ENCODE data around the gene IL17RD. TPM values are rescaled to one million over a fixed set of nuclear protein-coding genes. Genes with fewer than 3 reads are reported as not detected.

The IL17RD gene
- total and polyA plus RNA-seq, 8 donors, result 0.25 to 10.1 (median 1.3) TPM; not detected in 1

GRCh38 chr3:57194641-57195040 is 29.5 kb upstream of the IL17RD start:
- Histone ChIP-seq H3K9me3 (no peaks in the 10 kb centered on the region), H3K4me3 (no peak overlapping the region), H3K27me3 (peaks cover 0 to 23% (median 0%) of the 10 kb centered on the region in 3 donors), H3K27ac (no peak overlapping the region), H3K4me1 (no peaks in the 10 kb centered on the region), H3K36me3 (no peaks in the 10 kb centered on the region)
- intact Hi-C loops (cut with DNase I; ENCODE audit: low total_unique reads), result no loop called here
- no peak for DNase-seq
- no peak for TF ChIP-seq POLR2AphosphoS5 (IDR thresholded peaks at IDR 0.05)
- TF ChIP-seq EP300 (IDR thresholded peaks at IDR 0.05), result no peak
- TF ChIP-seq POLR2A (IDR thresholded peaks at IDR 0.05), result no peak
- TF ChIP-seq, protein P1, sequence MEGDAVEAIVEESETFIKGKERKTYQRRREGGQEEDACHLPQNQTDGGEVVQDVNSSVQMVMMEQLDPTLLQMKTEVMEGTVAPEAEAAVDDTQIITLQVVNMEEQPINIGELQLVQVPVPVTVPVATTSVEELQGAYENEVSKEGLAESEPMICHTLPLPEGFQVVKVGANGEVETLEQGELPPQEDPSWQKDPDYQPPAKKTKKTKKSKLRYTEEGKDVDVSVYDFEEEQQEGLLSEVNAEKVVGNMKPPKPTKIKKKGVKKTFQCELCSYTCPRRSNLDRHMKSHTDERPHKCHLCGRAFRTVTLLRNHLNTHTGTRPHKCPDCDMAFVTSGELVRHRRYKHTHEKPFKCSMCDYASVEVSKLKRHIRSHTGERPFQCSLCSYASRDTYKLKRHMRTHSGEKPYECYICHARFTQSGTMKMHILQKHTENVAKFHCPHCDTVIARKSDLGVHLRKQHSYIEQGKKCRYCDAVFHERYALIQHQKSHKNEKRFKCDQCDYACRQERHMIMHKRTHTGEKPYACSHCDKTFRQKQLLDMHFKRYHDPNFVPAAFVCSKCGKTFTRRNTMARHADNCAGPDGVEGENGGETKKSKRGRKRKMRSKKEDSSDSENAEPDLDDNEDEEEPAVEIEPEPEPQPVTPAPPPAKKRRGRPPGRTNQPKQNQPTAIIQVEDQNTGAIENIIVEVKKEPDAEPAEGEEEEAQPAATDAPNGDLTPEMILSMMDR (IDR thresholded peaks at IDR 0.05), result no peak
- WGBS, 5 donors, result 69 to 81% (median 78%) methylated on average over 4 of the region's 4 CpGs

GRCh38 chr3:57192028-57192427 is 26.9 kb upstream of the IL17RD start:
- intact Hi-C loops (cut with DNase I; ENCODE audit: low total_unique reads), result no loop called here
- H3K4me3 ChIP-seq, result no peak overlapping the region
- WGBS, 5 donors, result 91 to 96% (median 92%) methylated on average over 3 of the region's 3 CpGs
- no peak overlapping the region for H3K27ac ChIP-seq
- no peaks in the 10 kb centered on the region for H3K4me1 ChIP-seq
- H3K36me3 ChIP-seq, result no peaks in the 10 kb centered on the region
- TF ChIP-seq, protein P1 (IDR thresholded peaks at IDR 0.05), result no peak
- TF ChIP-seq POLR2AphosphoS5 (IDR thresholded peaks at IDR 0.05) (no peak), POLR2A (IDR thresholded peaks at IDR 0.05) (no peak)
- peaks cover 0 to 20% (median 0%) of the 10 kb centered on the region in 3 donors for H3K27me3 ChIP-seq
- H3K9me3 ChIP-seq, result no peaks in the 10 kb centered on the region
- DNase-seq, result no peak

GRCh38 chr3:57184526-57184925 is 19.4 kb upstream of the IL17RD start:
- no peaks in the 10 kb centered on the region for H3K4me1 ChIP-seq
- no peaks in the 10 kb centered on the region for H3K9me3 ChIP-seq
- DNase-seq, result no peak
- no peak overlapping the region for H3K4me3 ChIP-seq
- H3K27me3 ChIP-seq, result peaks cover 0 to 10% (median 0%) of the 10 kb centered on the region in 3 donors
- TF ChIP-seq EP300 (IDR thresholded peaks at IDR 0.05), result no peak
- TF ChIP-seq POLR2AphosphoS5 (IDR thresholded peaks at IDR 0.05), result no peak
- TF ChIP-seq, protein P1 (IDR thresholded peaks at IDR 0.05), result no peak
- TF ChIP-seq POLR2A (IDR thresholded peaks at IDR 0.05), result no peak
- H3K36me3 ChIP-seq, result no peaks in the 10 kb centered on the region
- H3K27ac ChIP-seq, result no peak overlapping the region
- 52 to 59% (median 54%) methylated on average over 6 of the region's 6 CpGs for WGBS, 5 donors
- intact Hi-C loops (cut with DNase I; ENCODE audit: low total_unique reads), result no loop called here

DNA sequence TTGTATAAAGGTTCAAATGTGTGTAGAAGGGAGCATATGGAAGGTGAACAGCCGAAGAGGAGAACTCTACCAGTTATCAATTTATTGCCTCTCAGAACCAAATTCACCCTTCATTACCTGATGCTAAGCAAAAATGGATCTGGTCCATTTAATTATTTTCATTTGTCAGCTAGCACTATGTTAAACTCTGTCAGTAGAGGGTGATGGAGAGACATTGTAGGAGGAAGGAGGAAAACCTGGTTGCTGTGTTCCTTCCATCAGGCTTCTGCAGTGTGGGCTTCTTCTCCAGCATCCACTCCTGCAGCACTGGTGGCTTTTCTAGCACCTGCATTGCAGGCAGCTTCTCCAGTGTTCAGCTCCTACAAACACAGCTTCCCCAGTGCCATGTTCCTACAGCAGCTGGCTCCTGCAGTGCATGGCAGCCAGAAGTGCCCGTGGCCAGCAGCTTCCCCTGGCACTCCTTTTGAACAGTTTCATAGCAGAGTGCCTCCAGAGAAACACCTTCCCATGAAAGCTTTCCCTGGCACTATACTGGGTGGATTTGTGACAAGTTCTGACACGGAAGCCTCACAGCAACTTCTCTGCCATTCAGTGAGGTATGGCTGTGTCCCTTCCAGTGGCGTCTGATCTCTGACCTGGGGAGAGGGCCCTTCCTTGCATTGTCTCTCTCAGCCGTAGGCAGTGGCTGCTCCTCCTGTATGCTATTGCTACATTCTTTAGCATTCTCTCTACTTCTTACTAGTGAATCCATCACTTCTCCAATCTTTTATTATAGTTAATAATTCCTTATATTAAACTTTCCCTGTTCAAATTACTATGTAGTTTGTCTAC is 14.6 kb upstream of the IL17RD start:
- intact Hi-C loops (cut with DNase I; ENCODE audit: low total_unique reads), result no loop called here
- H3K27ac ChIP-seq, result no peak overlapping the region
- H3K4me3 ChIP-seq, result no peak overlapping the region
- no peaks in the 10 kb centered on the region for H3K9me3 ChIP-seq
- 69 to 80% (median 77%) methylated on average over 5 of the region's 5 CpGs for WGBS, 5 donors
- no peaks in the 10 kb centered on the region for H3K4me1 ChIP-seq
- H3K36me3 ChIP-seq, result no peaks in the 10 kb centered on the region
- no peak for TF ChIP-seq EP300 (IDR thresholded peaks at IDR 0.05)
- TF ChIP-seq, protein P1 (IDR thresholded peaks at IDR 0.05), result no peak
- TF ChIP-seq POLR2A (IDR thresholded peaks at IDR 0.05), result no peak
- no peak for TF ChIP-seq POLR2AphosphoS5 (IDR thresholded peaks at IDR 0.05)
- peaks cover 0 to 14% (median 0%) of the 10 kb centered on the region in 3 donors for H3K27me3 ChIP-seq
- peak in 1 of 2 donors; percentile 44 for DNase-seq
